ENCODE measurements around the gene CACNG4.

The CACNG4 gene

DNA sequence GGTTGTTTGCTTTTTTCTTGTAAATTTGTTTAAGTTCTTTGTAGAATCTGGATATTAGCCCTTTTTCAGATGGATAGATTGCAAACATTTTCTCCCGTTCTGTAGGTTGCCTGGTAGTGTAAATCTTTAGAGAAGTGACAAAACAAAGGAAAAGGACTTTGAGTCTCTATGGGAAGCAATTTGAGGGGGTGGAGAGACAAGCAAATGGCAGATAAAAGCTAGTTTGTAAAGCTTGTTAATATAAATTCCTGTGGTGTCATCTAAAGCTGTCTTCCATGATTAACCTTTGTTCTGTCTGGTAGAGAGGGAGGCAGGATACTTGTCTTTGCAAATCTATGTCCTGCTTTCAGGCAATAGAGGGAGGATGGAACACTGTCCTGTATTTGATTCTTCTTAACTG is 40.6 kb upstream of the CACNG4 start:
- TF ChIP-seq, protein P1, sequence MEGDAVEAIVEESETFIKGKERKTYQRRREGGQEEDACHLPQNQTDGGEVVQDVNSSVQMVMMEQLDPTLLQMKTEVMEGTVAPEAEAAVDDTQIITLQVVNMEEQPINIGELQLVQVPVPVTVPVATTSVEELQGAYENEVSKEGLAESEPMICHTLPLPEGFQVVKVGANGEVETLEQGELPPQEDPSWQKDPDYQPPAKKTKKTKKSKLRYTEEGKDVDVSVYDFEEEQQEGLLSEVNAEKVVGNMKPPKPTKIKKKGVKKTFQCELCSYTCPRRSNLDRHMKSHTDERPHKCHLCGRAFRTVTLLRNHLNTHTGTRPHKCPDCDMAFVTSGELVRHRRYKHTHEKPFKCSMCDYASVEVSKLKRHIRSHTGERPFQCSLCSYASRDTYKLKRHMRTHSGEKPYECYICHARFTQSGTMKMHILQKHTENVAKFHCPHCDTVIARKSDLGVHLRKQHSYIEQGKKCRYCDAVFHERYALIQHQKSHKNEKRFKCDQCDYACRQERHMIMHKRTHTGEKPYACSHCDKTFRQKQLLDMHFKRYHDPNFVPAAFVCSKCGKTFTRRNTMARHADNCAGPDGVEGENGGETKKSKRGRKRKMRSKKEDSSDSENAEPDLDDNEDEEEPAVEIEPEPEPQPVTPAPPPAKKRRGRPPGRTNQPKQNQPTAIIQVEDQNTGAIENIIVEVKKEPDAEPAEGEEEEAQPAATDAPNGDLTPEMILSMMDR (conservative IDR thresholded peaks at IDR 0.05), result no peak
- H3K27ac ChIP-seq, result no peak overlapping the region

DNA sequence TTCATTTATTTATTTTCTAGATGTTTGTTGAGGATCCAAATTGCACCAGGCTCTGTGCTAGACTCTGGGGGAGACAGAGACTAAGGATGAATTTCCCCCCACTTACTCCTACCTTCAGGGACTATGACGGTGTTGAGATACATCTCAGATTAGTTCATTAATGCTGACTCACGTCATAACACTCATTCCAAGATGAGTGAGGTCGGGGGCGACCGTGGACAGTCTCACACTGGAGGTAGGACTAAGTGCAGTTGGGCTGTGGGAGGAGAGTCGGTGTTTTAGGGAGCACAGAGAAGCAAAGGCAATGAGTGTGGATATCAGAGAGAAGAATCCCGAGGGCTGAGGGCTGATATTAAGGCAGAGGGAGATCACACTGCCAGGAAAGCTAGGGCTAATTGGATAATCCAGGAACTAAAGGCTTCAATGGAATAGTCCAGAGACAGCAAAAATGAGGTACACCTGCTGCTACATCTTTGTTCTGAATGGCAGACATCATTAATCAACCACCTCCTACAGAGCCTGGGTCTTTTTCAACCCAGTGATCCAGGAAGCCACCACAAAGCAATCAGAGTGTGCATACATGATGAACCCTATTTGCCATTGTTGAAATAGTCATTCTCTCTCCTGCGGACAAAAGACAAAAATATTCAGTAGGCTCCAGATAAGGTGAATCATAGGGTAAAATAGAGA is 38.6 kb upstream of the CACNG4 start:
- no peak overlapping the region for H3K27ac ChIP-seq
- TF ChIP-seq, protein P1 (conservative IDR thresholded peaks at IDR 0.05), result no peak

DNA sequence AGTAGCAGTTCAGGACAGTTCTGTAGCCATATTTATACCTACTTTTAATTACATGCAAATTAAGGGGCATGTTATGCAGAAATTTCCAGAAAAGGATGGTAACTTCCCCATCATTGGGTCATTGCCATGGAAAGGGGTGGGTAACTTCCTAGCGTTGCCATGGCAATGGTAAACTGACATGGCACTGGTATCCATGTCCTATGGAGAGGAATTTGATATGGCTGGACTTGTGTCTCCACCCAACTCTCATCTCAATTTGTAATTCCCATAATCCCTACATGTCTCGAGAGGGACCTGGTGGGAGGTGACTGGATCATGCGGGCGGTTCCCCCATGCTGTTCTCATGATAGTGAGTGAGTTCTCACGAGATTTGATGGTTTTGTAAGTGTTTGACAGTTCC is 35.6 kb upstream of the CACNG4 start:
- H3K27ac ChIP-seq, result no peak overlapping the region
- TF ChIP-seq, protein P1 (conservative IDR thresholded peaks at IDR 0.05), result no peak

DNA sequence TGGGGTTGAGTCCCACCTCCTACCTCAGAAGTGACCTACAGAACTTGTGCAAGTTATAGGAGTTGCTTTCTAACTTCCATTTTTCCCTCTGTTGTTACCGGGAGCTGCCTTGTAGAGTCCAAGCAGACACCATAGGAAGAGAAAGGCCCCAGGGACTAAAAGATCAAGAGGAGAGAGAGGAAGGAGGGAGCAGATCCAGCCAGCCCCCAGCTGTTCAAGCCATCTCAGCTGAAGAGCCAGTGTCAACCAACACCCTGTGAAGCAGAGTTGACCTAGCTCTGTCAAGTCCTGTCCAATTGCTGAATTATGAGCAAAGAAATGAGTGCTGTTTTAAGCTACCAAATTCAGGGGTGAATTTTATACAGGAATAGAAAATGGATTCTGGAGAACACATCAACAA is 34.9 kb upstream of the CACNG4 start:
- no peak overlapping the region for H3K27ac ChIP-seq
- TF ChIP-seq, protein P1 (conservative IDR thresholded peaks at IDR 0.05), result no peak

DNA sequence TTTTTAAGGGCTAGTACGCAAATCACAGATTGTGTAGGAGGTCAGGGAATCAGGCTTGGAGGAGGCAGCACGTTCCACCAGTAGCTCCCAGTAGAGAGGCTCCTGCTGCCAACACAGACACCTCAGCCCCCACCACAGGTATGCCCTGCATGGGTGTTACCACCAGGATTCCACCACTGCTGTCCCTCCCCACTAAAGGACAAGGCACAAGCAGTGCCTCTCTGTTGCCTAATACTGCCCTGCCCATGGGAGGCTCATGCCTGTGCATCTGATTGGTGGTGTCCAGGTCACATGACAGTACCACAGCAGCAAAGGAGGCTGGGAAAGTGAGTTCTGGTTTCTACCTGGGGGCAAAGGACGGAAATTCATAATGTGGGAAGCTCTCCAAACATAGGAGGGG is 33.6 kb upstream of the CACNG4 start:
- TF ChIP-seq, protein P1 (conservative IDR thresholded peaks at IDR 0.05), result no peak
- no peak overlapping the region for H3K27ac ChIP-seq

DNA sequence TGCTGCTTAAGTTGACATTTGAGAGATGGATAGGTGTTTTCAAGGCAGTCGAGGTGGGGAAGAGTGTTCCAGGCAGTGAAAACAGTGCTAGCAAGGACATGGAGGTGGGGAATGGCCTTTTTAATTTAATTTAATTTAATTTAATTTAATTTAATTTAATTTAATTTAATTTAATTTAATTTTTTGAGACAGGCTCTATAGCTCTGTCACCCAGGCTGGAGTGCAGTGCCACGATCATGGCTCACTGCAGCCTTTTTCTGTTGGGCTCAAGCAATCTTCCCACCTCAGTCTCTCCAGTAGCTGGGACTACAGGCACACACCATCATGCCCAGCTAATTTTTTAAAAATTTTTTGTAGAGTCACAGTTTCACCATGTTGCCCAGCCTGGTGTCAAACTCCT is 32.2 kb upstream of the CACNG4 start:
- TF ChIP-seq, protein P1 (conservative IDR thresholded peaks at IDR 0.05), result no peak
- H3K27ac ChIP-seq, result no peak overlapping the region

DNA sequence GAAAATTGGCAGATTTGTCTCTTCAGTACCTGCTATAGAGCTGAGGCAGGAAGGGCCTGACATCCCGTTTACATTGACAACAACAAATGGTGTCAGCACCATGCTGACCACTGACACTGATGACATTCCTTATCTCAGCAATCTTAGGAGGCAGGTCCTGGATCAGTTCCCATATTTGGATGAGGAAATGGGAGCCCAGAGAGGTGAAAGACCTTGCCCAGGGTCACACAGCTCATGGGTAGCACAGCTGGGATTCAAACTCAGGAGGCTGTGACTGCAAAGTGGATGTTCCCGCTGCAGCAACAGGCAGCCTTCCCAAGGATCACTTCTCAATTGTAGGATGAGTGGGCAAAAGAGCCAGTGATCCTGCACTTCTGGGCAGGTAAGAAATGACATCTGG is 30.5 kb upstream of the CACNG4 start:
- H3K27ac ChIP-seq, result no peak overlapping the region
- TF ChIP-seq, protein P1 (conservative IDR thresholded peaks at IDR 0.05), result no peak
